Hepatocyte (in vitro differentiated cells): ENCODE measurements around the gene MED13L.

Experiments used
- CTCF ChIP-seq: fragments of 200-600 bp; sonication (generic); IDR thresholded peaks from 2 replicates; pipeline ENCODE4 v1.5.1; 2016; ENCODE audit warnings: antibody characterized with exemption, mild to moderate bottlenecking; ENCODE audit not compliant: poor library complexity
- EZH2 ChIP-seq: fragments of 200-600 bp; sonication (generic); IDR thresholded peaks from 2 replicates; pipeline ENCODE4 v1.6.1; 2016; ENCODE audit warnings: antibody characterized with exemption, mild to moderate bottlenecking, borderline replicate concordance
- EZH2phosphoT487 ChIP-seq: fragments of 200-600 bp; sonication (generic); IDR thresholded peaks from one replicate; pipeline ENCODE4 v1.6.1; 2018; ENCODE audit warnings: antibody characterized with exemption, mild to moderate bottlenecking, low read depth, moderate library complexity; ENCODE audit not compliant: unreplicated experiment, severe bottlenecking

DNA sequence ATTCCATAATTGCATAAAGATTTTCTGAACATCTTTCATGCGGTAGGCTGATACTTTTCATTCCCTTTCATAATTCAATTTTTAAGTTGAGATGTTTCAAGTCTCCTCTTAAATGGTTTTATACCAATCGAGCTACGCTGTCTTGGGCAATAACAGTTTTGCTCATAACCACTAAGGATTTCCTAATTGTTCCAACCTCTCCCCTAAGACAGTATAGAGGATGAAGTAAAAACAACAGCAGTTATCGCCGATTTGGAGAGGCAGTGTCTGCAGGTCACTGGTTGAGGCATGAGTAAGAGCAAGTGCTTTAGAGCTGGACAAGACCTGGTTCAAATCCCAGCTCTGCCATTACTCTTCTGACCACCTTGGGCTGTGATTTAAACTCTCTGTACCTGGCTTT is 6.9 kb upstream of the MED13L start:
- TF ChIP-seq CTCF (no peak), EZH2 (no peak), EZH2phosphoT487 (no peak)
